RKO (cell line): ENCODE data around the gene TCIRG1.

Source experiments
- DNase-seq: peaks from one replicate; pipeline ENCODE4 v3.0.0-alpha.2; 2016; ENCODE audit warnings: low spot score

The TCIRG1 gene

DNA sequence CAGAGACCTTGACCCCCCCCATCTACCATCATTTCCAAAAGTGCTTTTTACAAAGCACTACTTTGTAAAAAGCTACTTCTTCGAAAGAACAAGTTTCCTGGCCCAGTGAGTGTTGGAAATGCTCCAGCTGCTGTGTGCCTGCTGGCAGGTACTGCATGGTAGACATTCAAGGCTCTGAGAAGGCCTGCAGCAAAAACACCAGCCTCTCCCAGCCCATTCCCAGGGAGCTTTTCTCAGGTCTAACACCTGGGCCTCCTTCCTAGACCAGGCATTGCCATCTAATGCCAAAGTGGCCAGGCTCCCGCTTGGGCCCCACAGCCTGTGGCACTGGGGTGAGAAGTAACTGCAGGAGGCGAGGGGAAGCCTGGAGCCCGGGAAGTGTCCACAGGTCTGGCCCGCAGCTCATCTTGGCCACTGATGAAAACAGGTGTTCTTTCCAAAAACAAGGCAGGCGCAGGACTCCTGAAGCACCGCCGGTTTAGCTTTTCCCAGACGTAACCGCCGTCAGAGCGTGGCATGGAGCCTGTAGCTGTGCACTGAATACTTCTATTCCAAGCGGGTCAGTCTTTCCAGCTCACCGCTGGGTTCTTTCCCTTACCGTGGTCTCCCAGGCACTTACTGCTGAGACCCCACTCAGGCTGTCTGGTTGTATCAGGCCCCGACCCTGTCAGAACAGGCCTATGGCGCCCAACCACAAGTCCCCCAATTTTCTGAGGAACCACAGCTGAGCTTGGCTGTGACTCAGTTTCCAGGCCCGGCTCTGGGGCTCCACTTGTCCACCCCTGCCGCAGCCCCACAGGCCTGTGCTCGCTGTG lies 1.2 kb upstream of the TCIRG1 start:
- DNase-seq = no peak

DNA sequence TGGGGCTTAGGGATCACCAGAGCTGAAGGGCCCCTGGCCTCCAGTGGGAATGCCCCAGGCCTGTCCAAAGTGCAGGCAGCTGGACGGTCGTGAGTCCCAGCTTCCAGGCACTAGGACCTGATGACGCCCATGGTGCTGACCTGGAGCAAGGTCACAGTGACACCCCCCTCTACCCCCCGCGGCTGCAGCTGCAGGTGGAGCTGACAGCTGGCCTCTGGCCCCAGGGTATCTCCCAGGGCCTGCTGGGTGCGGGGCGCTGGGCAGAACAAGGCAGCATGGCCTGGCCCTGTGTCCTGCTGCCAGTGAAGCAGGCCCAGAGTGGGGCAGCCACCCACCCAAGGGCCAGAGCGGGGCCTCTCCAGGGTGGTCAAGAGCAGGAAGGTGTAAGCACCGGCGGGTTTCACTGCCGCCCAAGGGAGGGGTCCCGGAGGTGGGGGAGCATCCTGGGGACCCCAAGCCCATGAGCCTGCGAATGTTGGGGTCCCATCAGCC lies 553 bp upstream of the TCIRG1 start:
- DNase-seq = peak; percentile 43

DNA sequence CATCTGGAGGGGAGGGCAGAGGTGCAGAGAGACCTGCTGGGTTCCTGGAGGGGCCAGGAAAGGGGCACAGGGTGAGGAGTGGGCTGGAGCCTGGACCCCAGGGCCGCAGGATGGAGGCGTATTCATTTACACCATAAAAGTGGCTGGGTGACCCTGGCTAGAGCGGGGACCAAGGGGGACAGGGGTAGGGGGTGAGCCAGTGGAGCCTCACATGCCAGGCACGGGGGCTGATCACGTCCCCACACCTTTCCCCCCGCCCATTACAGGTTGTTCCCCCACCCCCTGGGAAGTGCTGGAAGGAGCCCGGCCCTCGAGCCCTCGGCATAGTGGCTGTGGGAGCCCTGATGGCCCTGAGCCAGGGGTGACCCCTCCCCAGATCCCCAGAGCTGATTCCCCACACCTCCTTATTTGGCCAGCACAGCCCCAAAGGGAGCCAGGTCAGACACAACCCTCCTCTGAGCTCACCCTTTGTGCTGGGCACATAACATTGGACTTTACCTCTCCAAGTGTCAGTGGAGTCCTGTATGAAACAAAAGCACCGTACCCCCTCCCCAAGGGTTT lies 781 bp downstream of the TCIRG1 start:
- no peak for DNase-seq

DNA sequence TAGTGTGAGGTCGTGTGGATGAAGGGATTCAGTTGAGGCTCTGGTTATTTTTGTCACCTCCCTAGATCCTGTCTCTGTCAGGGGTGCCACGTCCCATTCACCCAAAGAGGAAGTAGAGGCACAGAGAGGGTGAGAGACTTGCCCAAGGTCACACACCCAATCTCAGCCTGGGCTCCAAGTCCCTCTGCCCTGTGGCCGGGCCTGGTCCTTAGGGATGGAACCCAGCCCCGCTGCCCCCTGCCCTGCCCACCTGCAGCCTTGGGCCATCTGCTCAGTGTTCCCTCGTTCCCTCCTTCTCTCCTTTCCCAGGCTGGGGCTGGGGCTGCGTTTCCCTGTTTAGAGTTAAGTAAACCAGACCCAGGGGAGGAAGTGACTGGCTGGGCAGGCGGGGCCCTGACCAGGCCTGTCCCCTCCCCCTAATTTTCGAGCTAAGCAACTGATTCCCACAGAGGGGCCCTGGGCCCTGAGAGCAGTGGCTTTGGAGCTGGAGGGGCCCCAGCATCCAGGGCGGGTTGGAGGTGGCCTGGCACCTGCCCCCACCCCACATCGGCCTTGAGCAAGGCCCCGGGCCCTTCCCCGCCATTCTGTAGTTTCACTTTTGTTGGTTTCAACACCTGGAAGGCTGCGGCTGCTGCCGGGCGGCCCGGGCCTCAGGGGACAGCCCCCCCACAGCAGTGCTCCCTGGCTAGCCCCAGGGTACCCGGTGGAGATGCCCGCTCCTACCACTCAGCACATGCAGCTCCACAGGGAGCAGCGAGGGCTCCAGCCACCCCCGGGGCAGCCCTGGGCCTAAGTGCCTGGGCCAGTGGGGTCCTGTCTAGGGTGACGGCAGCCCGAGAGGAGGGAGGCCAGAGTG lies 1.5 kb downstream of the TCIRG1 start:
- peak; percentile 76 for DNase-seq

DNA sequence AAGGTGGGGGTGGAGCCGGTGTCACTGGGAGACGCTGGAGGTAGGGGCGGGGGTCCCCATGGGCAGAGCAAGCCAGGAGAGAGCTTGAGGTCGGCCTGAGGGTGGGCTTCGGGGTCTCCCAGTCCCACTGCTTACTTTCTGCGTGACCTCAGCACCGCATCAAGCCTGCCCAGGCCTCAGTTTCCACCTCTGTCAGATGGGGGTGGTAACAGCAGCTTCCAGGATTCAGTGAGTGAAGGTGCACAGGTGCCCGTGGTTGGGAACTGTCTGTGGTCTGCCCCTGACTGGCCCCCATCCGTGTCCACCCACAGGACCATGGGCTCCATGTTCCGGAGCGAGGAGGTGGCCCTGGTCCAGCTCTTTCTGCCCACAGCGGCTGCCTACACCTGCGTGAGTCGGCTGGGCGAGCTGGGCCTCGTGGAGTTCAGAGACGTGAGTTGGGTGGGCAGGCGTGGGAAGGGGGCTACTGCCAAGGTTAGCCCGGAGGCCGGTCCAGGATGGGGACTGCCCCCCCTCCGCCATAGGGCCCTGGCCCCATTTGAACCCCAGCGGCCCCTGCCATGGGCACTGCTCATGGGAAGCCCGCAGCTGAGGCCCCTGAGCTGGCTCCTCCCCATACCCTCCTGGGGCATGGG lies 2.2 kb downstream of the TCIRG1 start:
- DNase-seq = no peak

DNA sequence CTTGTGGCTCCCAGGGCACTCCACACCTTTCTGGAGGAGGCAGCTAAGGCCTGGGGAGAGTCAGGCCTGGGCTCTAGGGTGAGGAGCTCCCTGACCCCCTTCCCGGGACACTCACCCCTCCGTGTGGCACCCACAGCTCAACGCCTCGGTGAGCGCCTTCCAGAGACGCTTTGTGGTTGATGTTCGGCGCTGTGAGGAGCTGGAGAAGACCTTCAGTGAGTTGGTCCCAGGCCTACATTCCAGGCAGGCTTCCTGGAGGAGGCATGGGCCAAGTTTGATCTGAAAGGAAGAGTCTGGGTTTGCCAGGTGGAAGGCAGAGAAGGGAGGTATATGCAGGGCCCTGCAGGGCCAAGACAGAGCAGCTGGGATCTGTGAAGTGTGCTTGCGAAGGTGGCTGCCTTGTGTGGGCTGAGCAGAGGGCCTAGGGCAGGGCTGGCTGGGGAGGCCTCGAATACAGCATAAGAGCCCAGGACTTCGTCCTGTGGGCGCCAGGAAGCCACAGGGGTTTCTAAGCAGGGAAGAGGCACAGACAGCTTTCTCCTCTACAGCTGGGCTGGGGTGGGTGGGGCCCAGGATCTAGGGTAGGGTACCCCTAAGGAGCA lies 2.9 kb downstream of the TCIRG1 start:
- DNase-seq = no peak

DNA sequence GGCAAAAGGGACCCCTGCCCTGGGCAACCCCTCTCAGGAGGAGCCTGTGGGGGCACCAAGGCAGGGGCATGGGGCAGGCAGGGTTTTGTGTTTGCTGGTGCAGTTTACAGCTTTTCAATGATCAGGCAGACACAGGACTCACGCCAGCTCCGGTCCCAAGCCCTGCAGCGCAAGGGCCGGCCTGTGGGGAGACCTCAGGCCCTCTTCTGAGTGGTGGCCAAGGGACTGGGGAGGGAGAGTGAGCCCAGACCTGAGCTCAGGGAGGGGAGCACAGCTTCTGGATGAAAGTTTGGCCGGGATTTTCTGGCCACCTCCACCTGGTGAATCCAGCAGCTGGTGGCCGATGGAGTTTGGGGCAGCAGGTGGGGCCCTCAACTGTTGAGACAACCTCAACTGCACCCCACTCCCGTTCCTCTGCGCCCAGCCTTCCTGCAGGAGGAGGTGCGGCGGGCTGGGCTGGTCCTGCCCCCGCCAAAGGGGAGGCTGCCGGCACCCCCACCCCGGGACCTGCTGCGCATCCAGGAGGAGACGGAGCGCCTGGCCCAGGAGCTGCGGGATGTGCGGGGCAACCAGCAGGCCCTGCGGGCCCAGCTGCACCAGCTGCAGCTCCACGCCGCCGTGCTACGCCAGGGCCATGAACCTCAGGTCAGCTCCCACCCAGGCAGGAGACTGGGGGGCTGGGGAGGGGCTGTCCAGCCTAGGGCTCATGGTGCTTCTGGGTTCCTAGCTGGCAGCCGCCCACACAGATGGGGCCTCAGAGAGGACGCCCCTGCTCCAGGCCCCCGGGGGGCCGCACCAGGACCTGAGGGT lies 3.6 kb downstream of the TCIRG1 start:
- DNase-seq = no peak

DNA sequence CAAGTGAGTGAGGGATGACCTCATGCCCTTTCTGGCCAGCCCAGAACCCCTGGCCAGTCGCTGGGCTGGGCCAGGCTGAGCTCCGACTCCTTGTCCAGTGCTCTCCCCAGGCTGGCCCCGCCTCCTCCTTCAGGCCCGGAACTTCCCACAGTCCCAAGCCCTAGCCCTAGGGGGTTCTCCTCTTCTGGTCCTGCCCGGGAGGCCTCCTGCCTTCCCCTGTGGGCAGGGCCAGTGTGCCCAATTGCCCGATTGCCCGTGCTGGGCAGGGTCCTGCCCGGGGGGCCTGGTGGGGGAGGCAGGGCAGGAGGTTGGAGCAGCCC lies 4.2 kb downstream of the TCIRG1 start:
- DNase-seq = no peak

DNA sequence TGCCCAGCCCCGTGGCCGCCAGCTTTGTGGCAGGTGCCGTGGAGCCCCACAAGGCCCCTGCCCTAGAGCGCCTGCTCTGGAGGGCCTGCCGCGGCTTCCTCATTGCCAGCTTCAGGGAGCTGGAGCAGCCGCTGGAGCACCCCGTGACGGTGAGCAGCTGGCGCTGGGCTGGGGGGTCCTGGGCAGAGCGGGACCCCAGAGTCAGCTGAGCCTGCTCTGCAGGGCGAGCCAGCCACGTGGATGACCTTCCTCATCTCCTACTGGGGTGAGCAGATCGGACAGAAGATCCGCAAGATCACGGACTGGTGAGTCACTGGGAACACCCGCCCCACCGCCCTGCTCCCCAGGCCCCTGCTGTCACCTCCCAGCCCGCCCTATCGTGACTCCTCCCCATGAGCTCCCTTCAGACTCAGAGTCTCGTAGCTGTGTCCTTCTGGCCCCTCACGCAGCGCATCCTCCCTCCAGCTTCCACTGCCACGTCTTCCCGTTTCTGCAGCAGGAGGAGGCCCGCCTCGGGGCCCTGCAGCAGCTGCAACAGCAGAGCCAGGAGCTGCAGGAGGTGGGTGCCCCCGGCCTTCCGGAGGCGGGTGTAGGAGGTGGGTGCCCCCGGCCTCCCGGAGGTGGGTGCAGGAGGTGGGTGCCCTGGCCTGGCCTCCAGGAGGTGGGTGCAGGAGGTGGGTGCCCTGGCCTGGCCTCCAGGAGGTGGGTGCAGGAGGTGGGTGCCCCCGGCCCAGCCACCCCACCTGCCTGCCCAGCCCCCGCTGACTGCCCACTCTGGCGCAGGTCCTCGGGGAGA lies 4.7 kb downstream of the TCIRG1 start:
- DNase-seq = no peak

DNA sequence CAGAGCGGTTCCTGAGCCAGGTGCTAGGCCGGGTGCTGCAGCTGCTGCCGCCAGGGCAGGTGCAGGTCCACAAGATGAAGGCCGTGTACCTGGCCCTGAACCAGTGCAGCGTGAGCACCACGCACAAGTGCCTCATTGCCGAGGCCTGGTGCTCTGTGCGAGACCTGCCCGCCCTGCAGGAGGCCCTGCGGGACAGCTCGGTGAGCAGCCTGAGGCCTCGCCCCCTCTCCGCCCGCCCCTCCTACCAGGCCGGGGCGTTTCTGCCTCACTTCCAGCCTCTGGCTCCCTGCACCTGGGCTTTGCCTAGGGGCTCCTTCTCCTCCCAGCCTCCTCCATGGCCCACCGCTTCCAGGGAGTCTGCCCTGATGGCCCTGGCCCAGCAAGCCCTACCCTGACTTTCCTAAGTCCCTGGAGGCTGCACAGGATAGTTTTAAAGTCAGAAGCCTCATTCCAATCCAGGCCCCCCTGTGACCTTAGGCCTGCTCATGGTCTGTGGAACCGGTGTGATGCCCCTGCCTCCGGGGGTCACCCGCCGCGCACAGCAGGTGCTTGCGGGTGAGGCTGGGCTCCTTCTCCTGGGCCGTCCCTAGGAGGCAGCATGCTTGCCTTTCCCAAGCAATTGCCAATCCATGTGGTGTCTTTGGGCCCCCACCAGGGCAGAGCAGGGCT lies 5.5 kb downstream of the TCIRG1 start:
- DNase-seq = no peak

DNA sequence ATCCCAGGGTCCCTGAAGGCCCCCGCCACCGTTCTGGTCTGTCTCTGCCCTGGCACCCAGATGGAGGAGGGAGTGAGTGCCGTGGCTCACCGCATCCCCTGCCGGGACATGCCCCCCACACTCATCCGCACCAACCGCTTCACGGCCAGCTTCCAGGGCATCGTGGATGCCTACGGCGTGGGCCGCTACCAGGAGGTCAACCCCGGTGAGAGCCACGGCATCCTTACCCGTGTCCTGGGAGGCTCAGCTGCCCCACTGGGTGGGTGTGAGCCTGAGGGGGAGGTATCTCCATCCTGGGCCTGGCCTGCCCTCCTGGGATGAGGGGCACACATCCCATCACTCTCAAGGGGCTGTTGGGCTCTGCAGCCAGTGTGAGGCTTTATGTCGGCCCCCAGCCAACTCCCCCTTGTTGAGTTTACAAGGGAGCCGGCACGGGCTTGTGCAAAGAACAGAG lies 6.1 kb downstream of the TCIRG1 start:
- no peak for DNase-seq

DNA sequence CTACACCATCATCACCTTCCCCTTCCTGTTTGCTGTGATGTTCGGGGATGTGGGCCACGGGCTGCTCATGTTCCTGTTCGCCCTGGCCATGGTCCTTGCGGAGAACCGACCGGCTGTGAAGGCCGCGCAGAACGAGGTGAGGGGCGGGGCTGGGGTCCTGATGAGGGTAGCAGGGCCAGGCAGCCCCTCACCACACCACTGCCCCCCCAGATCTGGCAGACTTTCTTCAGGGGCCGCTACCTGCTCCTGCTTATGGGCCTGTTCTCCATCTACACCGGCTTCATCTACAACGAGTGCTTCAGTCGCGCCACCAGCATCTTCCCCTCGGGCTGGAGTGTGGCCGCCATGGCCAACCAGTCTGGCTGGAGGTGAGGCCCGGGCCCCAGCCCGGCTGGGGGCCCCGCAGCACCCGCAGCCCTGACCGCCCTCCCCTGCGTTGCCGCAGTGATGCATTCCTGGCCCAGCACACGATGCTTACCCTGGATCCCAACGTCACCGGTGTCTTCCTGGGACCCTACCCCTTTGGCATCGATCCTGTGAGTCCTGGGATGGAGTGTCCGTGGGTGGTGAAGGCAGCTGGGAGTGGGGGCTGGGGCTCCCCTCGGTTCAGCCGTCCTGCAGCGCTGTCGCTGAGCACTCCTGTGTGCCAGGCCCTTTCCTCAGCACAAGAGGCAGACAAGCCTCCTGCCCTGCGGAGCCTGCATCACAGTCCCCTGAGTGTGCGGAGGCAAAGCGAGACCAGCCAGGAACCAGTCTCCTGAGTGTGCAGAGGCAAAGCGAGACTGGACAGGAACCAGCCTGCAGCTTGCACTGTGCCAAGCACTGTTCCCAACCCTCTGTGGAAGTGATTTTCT lies 8.8 kb downstream of the TCIRG1 start:
- no peak for DNase-seq

DNA sequence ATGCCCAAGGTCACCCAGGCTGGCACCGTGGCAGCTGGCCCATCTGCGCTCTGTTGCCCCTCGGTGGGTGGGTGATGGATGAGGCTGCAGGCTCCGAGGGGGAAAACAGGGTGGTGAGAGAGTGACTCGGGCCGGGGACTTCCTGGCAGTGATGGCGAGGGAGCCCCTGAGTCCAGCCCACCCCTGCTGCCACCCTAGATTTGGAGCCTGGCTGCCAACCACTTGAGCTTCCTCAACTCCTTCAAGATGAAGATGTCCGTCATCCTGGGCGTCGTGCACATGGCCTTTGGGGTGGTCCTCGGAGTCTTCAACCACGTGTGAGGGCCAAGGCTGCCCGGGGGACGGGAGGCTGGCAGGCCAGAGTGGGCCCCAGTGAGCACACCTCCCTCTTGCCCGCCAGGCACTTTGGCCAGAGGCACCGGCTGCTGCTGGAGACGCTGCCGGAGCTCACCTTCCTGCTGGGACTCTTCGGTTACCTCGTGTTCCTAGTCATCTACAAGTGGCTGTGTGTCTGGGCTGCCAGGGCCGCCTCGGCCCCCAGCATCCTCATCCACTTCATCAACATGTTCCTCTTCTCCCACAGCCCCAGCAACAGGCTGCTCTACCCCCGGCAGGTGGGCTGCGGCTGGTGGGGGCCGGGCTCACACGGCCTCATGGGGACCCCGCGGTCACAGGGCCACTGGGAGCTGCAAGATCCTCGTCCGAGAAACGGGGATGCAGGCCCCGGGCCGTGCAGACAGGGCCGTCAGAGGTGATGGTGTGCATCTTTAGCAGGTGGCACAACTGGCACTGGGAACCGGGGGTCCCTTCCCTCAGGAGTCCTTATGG lies 10.1 kb downstream of the TCIRG1 start:
- DNase-seq = no peak

DNA sequence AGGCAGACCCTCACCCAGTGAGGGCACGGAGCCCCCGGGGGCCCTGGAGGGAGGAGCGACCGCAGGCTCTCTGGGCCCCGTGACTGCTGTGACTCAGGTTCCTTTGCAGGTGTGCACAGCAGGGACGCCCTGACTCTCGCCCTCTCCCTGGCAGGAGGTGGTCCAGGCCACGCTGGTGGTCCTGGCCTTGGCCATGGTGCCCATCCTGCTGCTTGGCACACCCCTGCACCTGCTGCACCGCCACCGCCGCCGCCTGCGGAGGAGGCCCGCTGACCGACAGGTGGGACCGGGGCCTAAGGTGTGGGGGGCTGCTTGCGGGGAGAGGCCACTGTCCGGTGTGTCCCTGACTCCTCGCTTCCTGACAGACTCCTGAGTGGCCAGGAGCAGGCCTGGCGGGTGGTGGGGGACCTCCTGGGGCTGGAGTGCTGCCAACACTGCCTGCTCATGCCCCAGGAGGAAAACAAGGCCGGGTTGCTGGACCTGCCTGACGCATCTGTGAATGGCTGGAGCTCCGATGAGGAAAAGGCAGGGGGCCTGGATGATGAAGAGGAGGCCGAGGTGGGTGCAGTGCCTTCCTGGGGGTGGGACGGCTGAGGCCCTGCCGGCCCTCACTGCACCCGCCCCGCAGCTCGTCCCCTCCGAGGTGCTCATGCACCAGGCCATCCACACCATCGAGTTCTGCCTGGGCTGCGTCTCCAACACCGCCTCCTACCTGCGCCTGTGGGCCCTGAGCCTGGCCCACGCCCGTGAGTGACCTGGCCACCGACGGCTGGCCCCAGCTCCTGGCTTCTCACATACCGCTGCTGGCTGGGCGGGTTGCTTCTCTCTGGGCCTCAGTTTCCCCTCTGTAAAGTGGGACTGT lies 10.9 kb downstream of the TCIRG1 start:
- no peak for DNase-seq

DNA sequence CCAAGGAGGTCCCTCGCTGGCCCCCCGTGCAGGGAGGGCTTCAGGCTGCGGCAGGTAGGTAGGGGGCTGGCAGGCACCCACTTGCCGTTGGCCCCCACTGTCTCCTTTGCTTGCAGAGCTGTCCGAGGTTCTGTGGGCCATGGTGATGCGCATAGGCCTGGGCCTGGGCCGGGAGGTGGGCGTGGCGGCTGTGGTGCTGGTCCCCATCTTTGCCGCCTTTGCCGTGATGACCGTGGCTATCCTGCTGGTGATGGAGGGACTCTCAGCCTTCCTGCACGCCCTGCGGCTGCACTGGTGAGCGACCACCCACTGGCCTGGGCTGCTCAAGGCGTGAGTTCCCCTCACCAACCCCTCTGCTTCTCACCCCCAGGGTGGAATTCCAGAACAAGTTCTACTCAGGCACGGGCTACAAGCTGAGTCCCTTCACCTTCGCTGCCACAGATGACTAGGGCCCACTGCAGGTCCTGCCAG lies 11.6 kb downstream of the TCIRG1 start:
- DNase-seq = no peak
